H1 (cell line): ENCODE data around the gene DGUOK.

Experiments
- CEBPB ChIP-seq: IDR thresholded peaks from 2 replicates; pipeline ENCODE4 v1.6.1; 2012; ENCODE audit warnings: low read depth, low read length
- CREB1 ChIP-seq: IDR thresholded peaks from 2 replicates; pipeline ENCODE4 v1.6.1; 2012; ENCODE audit warnings: inconsistent platforms
- CTCF ChIP-seq, 3 experiments: IDR thresholded peaks; 1 replicate in 2 of 3; 2 replicates in 1 of 3; pipeline versions ENCODE4 v1.5.1 to v1.6.1; 2011; ENCODE audit warnings: low read length in 3 of 3, mild to moderate bottlenecking in 3 of 3, inconsistent platforms in 2 of 3, low read depth in 1 of 3, moderate library complexity in 1 of 3; ENCODE audit not compliant: insufficient read depth in 1 of 3; ENCODE audit errors: control extremely low read depth in 1 of 3
- EZH2 ChIP-seq: fragments of 200-600 bp; sonication (generic); IDR thresholded peaks from 2 replicates; pipeline ENCODE4 v1.7.1; 2012; ENCODE audit warnings: low read depth, mild to moderate bottlenecking, moderate library complexity, low read length, inconsistent platforms; ENCODE audit not compliant: severe bottlenecking
- FOSL1 ChIP-seq: IDR thresholded peaks from 2 replicates; pipeline ENCODE4 v1.6.1; 2011; ENCODE audit warnings: mild to moderate bottlenecking, low read depth, low read length, moderate library complexity; ENCODE audit not compliant: insufficient read depth
- JUND ChIP-seq: IDR thresholded peaks from 2 replicates; pipeline ENCODE4 v1.6.1; 2011; ENCODE audit warnings: mild to moderate bottlenecking, improper control_type of control experiment, low read length
- MAX ChIP-seq: IDR thresholded peaks from 2 replicates; pipeline ENCODE4 v1.6.1; 2012; ENCODE audit warnings: inconsistent platforms
- POLR2A ChIP-seq, 2 experiments: IDR thresholded peaks; 1 replicate in 1 of 2; 2 replicates in 1 of 2; pipeline ENCODE4 v1.6.1; 2011; ENCODE audit warnings: low read depth in 2 of 2, low read length in 2 of 2, mild to moderate bottlenecking in 2 of 2; ENCODE audit errors: control extremely low read depth in 1 of 2
- RFX5 ChIP-seq: IDR thresholded peaks from 2 replicates; pipeline ENCODE4 v1.6.1; 2011; ENCODE audit warnings: low read depth, low read length, improper control_type of control experiment, borderline replicate concordance
- SIRT6 ChIP-seq: IDR thresholded peaks from one replicate; pipeline ENCODE4 v1.7.1; 2012; ENCODE audit warnings: low read length, inconsistent platforms
- ZNF274 ChIP-seq: IDR thresholded peaks from 2 replicates; pipeline ENCODE4 v1.7.0; 2012; ENCODE audit warnings: low read length, borderline replicate concordance; ENCODE audit errors: extremely low read depth
- TF ChIP-seq, protein P1 (sequence below): IDR thresholded peaks from 2 replicates; pipeline ENCODE4 v1.6.1; 2011; ENCODE audit warnings: low read length, improper control_type of control experiment

- TF ChIP-seq CTCF (IDR thresholded peaks at IDR 0.05; ENCODE audit: control extremely low read depth in 1 of 3, insufficient read depth in 1 of 3, low read depth in 1 of 3, low read length in 3 of 3) (peak in 1 of 3 experiments; percentile 29; a peak in 2 of 4 replicates), SIRT6 (no peak), RFX5 (no peak), JUND (no peak), FOSL1 (no peak), ZNF274 (no peak), POLR2A (IDR thresholded peaks at IDR 0.05; ENCODE audit: control extremely low read depth in 1 of 2, low read depth in 2 of 2, low read length in 2 of 2) (peak in 1 of 2 experiments; percentile 36; a peak in 1 of 3 replicates), CEBPB (no peak), EZH2 (no peak), MAX (no peak), CREB1 (peak; percentile 16; the same call in 1 of the 2 replicates)
- TF ChIP-seq, protein P1, sequence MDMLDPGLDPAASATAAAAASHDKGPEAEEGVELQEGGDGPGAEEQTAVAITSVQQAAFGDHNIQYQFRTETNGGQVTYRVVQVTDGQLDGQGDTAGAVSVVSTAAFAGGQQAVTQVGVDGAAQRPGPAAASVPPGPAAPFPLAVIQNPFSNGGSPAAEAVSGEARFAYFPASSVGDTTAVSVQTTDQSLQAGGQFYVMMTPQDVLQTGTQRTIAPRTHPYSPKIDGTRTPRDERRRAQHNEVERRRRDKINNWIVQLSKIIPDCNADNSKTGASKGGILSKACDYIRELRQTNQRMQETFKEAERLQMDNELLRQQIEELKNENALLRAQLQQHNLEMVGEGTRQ: no peak
These were observed 54.7 kb downstream of the DGUOK start for GRCh38 chr2:73981081-73982001.
